GM12865 (cell line): Measurements from ENCODE around the gene ASTN1.

Experiments
- DNase-seq: peaks from one replicate; pipeline ENCODE4 v3.0.0; 2010; ENCODE audit warnings: low read depth
- H3K4me3 ChIP-seq: 2 replicates; pipeline ENCODE4 v1.5.1; 2011; ENCODE audit warnings: mild to moderate bottlenecking, low read depth, low read length, control low read depth
- TF ChIP-seq, protein P1 (sequence below): IDR thresholded peaks from 2 replicates; pipeline ENCODE4 v1.5.1; 2011; ENCODE audit warnings: low read length, control low read depth, low read depth, inconsistent platforms; ENCODE audit not compliant: insufficient read depth; ENCODE audit errors: missing control alignments

ASTN1 gene

DNA sequence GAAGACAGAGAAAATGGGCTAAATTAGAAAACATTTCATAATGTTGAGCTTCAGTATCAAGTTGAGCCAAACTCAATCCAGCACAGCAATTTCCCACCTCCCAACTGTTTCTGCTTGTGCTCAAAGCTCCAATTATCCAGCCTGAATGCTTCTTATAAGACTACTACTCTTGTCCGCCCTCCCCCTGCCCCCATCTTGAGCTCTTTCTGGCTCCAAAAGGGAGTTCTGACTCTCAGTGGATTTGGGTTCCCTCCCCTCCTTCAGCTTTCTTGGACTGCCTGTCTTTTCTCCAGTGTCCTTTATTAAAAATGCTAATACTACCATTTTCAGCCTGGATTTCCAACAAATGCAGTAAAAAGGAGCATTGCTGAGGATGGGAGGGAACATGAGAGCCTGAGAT is 174.8 kb downstream of the ASTN1 start:
- no peak overlapping the region for H3K4me3 ChIP-seq
- TF ChIP-seq, protein P1, sequence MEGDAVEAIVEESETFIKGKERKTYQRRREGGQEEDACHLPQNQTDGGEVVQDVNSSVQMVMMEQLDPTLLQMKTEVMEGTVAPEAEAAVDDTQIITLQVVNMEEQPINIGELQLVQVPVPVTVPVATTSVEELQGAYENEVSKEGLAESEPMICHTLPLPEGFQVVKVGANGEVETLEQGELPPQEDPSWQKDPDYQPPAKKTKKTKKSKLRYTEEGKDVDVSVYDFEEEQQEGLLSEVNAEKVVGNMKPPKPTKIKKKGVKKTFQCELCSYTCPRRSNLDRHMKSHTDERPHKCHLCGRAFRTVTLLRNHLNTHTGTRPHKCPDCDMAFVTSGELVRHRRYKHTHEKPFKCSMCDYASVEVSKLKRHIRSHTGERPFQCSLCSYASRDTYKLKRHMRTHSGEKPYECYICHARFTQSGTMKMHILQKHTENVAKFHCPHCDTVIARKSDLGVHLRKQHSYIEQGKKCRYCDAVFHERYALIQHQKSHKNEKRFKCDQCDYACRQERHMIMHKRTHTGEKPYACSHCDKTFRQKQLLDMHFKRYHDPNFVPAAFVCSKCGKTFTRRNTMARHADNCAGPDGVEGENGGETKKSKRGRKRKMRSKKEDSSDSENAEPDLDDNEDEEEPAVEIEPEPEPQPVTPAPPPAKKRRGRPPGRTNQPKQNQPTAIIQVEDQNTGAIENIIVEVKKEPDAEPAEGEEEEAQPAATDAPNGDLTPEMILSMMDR: no peak
- no peak for DNase-seq

DNA sequence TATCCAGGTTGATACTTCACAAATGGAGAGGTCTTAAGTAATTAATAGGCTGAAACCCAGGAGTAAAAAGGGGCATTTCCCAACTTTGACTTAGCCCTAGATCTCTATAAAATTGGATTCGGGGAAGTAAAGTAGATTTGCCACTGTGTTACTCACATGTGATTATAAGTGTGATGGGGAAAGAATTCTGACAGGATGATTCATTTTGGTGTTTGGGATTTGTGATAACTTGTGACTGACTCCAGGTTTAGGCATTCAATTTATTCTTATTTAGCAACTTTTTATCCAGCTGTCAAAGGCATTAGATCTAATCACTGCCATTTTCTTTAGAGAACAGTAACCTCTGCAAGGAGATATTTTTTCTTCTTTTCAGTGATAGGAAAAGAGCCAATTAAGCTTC is 175.5 kb downstream of the ASTN1 start:
- H3K4me3 ChIP-seq: no peak overlapping the region
- DNase-seq: no peak
- TF ChIP-seq, protein P1: no peak

DNA sequence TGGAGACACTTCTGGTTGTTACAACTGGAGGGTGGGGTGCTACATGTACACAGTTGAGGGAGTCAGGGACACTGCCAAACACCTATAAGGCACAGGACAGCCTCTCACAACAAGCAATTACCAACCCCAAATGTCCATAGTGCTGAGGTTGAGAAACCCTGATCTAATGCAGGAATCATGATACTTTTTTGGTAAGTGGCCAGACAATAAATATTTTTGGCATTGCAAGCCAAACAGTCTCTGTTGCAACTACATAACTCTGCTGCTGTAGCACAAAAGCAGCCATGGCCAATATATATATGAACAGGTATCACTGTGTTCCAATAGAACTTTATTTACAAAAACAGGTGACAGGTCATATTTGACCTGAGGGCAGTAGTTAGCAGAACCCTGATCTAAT is 177.5 kb downstream of the ASTN1 start:
- TF ChIP-seq, protein P1: no peak
- DNase-seq: no peak
- no peak overlapping the region for H3K4me3 ChIP-seq

DNA sequence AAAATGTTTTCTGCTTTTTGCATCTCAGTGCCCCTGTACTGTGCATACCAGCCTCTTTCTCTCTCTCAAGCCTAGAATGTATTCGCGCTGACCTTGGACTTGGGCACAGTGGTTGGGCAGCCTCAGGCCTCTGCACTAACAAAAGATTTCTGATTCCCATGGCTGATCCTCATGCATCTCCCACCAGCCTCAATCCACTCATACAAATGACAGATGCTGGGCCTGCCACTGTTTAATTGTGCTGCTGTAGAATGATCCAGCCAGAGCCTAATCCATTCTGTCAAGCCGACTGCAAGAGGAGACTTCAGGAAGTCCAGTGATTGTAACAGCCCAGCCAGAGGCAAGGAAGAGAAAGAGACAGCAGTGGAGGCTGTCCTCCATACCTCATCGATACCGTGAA is 180.8 kb downstream of the ASTN1 start:
- no peak for DNase-seq
- H3K4me3 ChIP-seq: no peak overlapping the region
- TF ChIP-seq, protein P1: no peak

DNA sequence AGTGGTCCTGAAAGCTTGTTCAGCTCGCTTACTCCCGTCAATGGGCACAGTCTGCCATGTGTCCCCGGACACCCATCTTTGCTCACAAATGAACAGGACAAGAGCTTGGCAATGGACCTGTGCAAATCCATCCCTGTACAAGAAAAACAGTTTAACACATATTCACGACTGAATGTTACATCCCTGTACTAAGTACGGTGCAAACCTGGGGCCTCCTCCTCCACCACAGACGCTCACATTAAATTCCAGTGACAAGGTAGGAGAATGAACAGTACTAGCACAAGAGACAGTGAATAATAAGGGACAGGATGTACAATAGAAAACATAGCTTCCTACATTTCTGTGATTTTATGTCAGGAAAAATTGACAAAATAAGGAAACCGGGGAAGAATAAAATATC is 187.7 kb downstream of the ASTN1 start:
- no peak overlapping the region for H3K4me3 ChIP-seq
- TF ChIP-seq, protein P1: no peak

DNA sequence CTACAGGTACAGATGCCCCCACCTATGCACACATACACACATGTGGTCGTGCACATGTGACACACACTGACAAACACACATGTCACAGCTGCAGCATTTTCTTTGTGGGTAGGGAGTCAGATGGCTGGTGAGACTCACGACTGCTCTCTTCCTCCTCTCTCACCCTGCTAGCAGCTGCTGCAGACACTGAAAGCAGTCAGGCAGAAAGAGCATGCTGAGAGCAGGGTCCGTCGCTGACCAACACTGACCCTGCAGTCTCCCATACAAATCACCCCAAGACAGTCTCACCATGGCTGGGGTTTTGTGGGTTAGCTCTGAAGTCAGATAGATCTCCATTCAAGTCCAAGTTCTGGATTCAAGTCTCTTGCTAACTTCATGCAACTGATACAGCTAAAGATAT is 188.3 kb downstream of the ASTN1 start:
- DNase-seq: no peak

More for the DNA sequence above, 187.7 kb downstream of the ASTN1 start:
- DNase-seq: no peak

DNA sequence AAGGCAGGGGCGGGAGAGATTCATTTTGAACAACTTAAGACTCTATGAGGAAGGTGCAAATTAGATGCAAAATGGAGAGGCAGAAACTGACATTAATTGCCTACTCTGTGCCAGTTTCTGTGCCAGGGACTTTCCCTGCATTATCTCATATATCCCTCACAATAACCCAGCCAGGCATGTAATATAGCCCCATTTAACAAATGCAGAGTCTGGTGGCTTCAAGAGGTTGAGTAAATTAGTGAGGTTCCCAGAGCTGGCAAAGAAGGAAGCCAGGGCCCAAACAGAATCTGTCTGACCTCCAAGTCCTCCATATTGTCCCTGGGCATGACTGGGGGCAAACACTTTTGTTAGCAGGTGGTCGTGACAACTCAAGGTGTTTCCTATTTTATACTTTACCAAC is 199.8 kb downstream of the ASTN1 start:
- no peak overlapping the region for H3K4me3 ChIP-seq
- TF ChIP-seq, protein P1: no peak
- DNase-seq: no peak

More for the DNA sequence above, 188.3 kb downstream of the ASTN1 start:
- TF ChIP-seq, protein P1: no peak
- H3K4me3 ChIP-seq: no peak overlapping the region
